Activated CD4-positive, CD25-positive, alpha-beta regulatory T cell treated with anti-CD3 and anti-CD28 coated beads, Interleukin-2, amount 50 U/mL, for 72 hours (primary cell): Measurements from ENCODE around the gene UCHL1.
"Not testable (repeated sequence)": the region's sequence is repeated elsewhere in the genome, so short reads cannot be mapped to it uniquely, and the experiment has no call there.

Experiments
- DNase-seq: peaks from one replicate; pipeline ENCODE4 v3.0.0; 2021

The UCHL1 gene

DNA sequence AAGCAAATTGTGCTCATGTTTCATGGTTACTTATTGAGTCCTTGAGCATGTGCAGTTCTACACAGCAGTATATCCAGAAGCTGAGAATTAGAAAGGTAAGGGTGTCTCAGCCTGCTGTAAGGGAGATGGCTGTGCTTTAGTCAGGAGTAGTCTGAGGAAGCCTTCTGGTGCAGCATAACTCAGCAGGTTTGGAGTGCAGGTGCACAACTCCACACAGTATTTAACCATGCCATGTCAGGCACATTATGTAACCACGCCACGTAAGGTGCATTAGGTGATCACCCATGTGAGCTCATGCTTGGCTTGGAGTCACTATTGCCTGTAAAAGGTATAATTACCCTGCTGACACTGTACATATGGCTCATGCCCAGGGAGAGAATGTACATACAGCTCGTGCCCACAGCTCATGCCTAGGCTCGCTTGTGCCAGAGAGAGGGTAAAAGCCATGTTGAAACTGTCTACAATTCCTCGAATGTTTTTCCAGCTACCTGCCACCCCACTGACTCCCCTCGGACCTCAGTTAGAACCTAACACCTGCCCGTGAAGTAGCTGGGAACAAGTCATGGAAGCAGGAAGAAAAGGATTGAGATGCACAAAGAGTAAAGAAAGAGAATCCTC, 37.8 kb downstream of the UCHL1 start:
- DNase-seq, result no peak

DNA sequence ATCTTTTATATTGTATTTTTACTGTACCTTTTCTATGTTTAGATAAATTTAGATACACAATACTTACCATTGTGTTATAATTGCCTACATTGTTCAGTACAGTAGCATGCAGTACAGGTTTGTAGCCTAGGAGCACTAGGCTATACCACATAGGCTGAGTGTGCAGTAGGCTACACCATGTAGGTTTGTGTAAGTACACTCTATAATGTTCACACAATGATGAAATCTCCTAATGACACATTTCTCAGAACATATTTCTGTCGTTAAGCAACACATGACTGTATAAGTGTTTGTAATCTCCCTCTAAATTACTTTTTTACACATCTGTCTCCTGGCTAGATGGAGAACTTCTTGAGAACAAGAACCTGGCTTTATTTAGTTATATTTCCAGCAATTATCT, 40.3 kb downstream of the UCHL1 start:
- DNase-seq, result no peak

GRCh38 chr4:41297832-41298231, 41.1 kb downstream of the UCHL1 start:
- no peak for DNase-seq

DNA sequence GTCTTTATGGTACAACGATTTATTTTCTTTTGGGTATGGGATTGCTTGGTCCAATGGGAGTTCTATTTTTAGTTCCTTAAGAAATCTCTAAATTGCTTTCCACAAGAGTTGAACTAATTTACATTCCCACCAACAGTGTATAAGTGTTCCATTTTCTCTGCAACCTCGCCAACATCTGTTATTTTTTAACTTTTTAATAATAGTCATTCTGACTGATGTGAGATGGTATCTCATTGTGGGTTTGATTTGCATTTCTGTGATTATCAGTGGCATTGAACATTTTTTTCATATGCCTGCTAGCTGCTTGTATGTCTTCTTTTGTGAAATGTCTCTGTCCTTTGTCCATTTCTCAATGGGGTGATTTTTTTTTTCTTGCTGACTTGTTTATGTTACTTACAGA, 42.8 kb downstream of the UCHL1 start:
- DNase-seq, result no peak

DNA sequence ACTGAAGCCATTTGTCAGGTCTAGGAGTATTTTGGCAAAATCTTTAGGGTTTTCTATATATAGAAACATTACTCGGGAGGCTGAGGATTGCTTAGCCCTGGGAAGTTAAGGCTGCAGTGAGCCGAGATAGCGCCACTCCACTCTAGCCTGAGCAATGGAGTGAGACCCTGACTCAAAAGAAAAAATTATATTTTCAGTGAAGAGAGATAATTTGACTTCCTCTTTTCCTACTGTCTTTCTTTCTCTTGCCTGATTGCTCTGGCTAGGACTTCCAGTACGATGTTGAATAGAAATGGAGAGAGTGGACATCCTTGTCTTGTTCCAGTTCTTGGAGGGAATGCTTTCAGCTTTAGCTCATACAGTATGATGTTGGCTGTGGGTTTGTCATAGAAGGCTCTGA, 44.4 kb downstream of the UCHL1 start:
- DNase-seq, result no peak

- DNase-seq, result no peak
These were observed 46.8 kb downstream of the UCHL1 start for GRCh38 chr4:41303372-41304118.

DNA sequence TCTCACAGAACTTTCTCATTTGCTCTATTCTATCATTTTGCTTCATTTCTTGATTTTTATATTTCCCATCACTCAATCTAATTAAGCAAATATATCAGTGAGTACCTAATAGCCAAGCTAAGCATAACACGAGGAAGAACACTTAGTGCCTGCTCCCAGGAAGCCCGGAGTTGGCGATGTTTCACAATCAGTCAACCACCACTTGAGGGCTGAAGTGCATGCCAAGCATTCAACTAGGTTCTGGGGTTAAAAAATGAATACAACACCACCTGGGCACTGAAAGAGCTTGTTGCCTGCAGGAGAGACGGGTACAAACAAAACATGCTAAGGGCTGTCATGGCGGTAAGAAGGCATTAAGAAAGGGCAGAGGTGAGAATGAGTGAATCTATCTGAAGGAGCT, 47.5 kb downstream of the UCHL1 start:
- no peak for DNase-seq

GRCh38 chr4:41305476-41305875, 48.7 kb downstream of the UCHL1 start:
- DNase-seq, result no peak

- DNase-seq, result no peak
These were observed 50.9 kb downstream of the UCHL1 start for GRCh38 chr4:41307638-41308037.

DNA sequence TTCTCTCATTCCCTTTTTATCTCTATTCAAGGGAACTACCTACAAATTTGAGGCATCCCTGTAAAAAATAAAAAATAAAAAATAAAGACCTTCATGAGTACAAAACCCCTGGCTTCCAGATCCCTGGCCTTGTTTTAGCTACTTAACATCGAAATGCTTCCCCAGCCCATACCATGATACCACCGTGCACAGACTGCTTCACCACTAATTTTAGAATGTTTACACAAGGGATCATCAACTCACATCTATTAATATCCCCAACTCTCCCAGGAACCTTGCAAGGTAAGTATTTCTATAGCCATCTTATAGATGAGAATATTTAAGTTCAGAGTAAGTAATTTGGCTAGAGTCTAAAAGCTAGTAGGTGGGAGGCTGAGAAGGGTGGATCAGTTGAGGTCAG, 51.7 kb downstream of the UCHL1 start:
- no peak for DNase-seq

DNA sequence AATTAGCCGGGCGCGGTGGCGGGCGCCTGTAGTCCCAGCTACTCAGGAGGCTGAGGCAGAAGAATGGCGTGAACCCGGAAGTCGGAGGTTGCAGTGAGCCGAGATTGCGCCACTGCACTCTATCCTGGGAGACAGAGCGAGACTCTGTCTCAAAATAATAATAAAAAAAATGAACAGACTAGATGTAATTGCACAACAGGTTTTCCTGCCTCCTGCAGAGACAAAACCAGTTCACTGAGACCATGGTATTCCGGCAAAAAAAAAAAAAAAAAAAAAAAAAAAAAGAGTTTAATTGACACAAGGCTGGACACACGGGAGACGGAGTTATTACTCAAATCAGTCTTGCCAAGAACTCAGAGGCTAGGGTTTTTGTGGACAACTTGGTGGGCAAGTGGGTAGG, 58.7 kb downstream of the UCHL1 start:
- not testable (repeated sequence) for DNase-seq

DNA sequence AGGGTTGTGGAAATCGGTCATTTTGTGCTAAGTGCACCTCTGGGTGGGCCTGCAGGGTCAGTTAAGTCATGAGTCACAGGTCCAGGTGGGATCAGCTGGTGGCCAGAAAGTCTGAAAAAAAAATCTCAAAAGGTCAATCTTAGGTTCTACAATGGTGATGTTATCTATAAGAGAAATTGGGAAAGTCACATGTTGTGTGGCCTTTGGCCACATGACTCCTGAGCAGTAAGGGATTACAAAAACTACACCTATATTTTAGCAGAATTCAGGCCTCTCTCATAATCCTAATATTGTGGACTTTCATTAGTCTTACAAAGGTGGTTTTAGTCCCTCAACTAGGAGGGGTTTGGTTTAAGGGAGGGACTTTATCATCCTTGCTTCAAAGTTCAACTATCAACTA, 59.1 kb downstream of the UCHL1 start:
- no peak for DNase-seq
